Measurements from ENCODE around the gene GALNTL6.

DNA sequence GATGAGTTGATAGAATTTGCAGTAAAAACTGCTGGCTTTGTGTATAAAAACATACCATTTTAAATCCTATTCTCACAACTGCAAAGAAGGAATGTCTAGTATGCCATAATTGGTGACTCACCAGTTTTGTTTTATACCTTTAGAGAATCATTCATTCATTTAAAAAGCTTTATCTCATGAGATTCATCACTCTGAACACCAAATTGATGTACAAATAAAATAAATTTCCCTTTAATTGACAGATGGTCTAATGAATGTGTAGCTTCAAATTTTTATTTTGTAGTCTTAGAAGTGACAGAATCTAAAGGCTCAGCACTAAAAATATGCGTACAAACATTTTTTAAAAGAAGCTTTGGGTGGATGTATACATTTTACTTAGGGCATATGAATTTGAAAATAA is 492.5 kb downstream of the GALNTL6 start:
- TF ChIP-seq GATA1 (IDR thresholded peaks at IDR 0.05; ENCODE audit: low read depth, low read length) (no peak), POLR2A (IDR thresholded peaks at IDR 0.05; ENCODE audit: low read length) (no peak)
